Measurements from ENCODE around the gene RETREG1.

DNA sequence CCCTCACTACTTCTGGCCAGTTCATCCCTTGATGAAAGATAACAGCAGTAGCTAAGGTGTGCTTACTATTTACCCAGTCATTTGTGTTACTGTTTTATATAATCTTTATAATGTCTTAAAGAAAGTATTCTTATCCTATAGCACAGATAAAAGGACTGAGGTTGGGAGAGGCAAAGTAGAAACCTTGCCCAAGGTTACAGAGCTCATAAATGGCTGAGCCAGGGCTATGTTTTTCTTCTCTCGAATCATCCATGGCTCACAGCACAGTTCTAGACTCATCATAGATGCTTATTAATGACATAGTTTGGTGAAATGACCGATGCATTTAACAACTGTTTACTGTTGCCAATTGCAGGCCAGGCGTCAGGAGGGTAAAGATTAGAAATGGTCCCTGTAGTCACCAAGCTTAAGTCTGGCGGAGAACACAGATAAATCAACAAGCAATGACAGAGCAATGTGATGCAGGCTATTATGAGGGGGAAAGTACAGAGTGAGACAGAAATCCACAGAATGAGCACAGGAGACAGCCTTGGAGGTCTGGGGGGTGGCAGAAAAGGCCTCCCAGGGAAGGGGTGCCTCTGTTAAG, 85.6 kb downstream of the RETREG1 start:
- no peak for TF ChIP-seq POLR2AphosphoS5 (IDR thresholded peaks at IDR 0.05)
- TF ChIP-seq, protein P1, sequence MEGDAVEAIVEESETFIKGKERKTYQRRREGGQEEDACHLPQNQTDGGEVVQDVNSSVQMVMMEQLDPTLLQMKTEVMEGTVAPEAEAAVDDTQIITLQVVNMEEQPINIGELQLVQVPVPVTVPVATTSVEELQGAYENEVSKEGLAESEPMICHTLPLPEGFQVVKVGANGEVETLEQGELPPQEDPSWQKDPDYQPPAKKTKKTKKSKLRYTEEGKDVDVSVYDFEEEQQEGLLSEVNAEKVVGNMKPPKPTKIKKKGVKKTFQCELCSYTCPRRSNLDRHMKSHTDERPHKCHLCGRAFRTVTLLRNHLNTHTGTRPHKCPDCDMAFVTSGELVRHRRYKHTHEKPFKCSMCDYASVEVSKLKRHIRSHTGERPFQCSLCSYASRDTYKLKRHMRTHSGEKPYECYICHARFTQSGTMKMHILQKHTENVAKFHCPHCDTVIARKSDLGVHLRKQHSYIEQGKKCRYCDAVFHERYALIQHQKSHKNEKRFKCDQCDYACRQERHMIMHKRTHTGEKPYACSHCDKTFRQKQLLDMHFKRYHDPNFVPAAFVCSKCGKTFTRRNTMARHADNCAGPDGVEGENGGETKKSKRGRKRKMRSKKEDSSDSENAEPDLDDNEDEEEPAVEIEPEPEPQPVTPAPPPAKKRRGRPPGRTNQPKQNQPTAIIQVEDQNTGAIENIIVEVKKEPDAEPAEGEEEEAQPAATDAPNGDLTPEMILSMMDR (IDR thresholded peaks at IDR 0.05): no peak
